ENCODE results near the gene DIAPH2. TPM values are rescaled to one million over a fixed set of nuclear protein-coding genes. Genes with fewer than 3 reads are reported as not detected.
A peak's percentile ranks its signal among the peaks of the same experiment; 100 is the strongest.

DIAPH2 gene
- total and polyA plus RNA-seq, 2 donors (not counting 1 experiment from before 2014, with no cell fraction given) = 16.8 to 18.5 TPM

DNA sequence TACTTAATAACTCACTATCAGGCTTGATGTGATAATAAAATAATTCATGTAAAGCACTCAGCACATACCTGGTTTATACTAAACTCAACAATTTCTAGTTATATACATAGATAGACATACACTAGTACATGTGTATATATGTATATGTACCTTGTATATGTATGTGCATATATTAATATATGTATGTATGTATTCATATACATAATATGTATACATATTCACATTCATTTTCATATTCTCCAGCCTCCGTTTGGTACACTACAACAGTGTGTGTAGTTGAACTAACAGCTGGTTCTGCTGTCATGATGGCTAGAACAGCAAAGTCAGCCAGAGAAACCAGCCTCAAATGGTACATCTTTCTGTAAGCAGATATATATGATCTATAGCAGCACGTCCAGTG lies 869.2 kb downstream of the DIAPH2 start:
- Histone ChIP-seq H3K4me2 (ENCODE audit: extremely low read depth, insufficient read depth, low read length) (no peak overlapping the region), H3K27ac (ENCODE audit: insufficient read depth, low read length) (no peak overlapping the region), H3K36me3 (ENCODE audit: control insufficient read depth, insufficient read depth, low read length) (no peaks in the 10 kb centered on the region), H3K4me3 (replicated peaks in 1 of 4; ENCODE audit: control extremely low read depth in 1 of 4, insufficient read depth in 1 of 4, low read depth in 3 of 4, low read length in 4 of 4) (no peak overlapping the region), H4K20me1 (ENCODE audit: control insufficient read depth, extremely low read depth, insufficient read depth, low read length) (no peaks in the 10 kb centered on the region), H3K27me3 (ENCODE audit: control insufficient read depth, insufficient read depth, low read length) (no peaks in the 10 kb centered on the region), H3K79me2 (ENCODE audit: control insufficient read depth, insufficient read depth, low read length) (no peaks in the 10 kb centered on the region), H3K4me1 (ENCODE audit: control insufficient read depth, extremely low read depth, insufficient read depth, low read length) (no peaks in the 10 kb centered on the region), H3K9me3 (ENCODE audit: control insufficient read depth, insufficient read depth, low read depth, low read length) (no peaks in the 10 kb centered on the region), H3K9ac (ENCODE audit: insufficient read depth, low read length) (no peak overlapping the region), H2AFZ (ENCODE audit: low read length) (no peak overlapping the region)
- TF ChIP-seq, protein P1, sequence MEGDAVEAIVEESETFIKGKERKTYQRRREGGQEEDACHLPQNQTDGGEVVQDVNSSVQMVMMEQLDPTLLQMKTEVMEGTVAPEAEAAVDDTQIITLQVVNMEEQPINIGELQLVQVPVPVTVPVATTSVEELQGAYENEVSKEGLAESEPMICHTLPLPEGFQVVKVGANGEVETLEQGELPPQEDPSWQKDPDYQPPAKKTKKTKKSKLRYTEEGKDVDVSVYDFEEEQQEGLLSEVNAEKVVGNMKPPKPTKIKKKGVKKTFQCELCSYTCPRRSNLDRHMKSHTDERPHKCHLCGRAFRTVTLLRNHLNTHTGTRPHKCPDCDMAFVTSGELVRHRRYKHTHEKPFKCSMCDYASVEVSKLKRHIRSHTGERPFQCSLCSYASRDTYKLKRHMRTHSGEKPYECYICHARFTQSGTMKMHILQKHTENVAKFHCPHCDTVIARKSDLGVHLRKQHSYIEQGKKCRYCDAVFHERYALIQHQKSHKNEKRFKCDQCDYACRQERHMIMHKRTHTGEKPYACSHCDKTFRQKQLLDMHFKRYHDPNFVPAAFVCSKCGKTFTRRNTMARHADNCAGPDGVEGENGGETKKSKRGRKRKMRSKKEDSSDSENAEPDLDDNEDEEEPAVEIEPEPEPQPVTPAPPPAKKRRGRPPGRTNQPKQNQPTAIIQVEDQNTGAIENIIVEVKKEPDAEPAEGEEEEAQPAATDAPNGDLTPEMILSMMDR (conservative IDR thresholded peaks at IDR 0.05 in 1 of 2, IDR thresholded peaks at IDR 0.05 in 1 of 2; ENCODE audit: low read depth in 1 of 2, low read length in 2 of 2) = no peak
- TF ChIP-seq EZH2 (IDR thresholded peaks at IDR 0.05; ENCODE audit: low read length, missing control alignments) = no peak
- DNase-seq (ENCODE audit: low read depth in 2 of 2) = no peak

DNA sequence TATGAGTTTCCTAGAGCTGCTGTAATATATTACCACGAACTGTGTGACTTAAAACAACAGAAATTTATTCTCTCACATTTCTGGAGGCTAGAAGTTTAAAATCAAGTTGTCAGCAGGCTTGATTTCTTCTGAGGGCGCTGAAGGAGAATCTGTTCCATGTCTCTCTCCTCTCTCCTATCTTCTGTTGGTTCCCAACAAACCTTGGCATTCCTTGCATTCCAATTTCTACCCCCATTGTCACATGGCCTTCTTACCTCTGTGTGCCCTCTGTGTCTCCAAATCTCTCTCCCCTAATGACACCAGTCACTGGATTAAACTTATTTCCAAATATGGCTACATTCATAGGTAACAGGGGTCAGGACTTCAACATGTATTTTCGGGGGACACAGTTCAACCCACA lies 871.7 kb downstream of the DIAPH2 start:
- Histone ChIP-seq H2AFZ (ENCODE audit: low read length) (no peak overlapping the region), H3K27ac (ENCODE audit: insufficient read depth, low read length) (no peak overlapping the region), H3K4me2 (ENCODE audit: extremely low read depth, insufficient read depth, low read length) (no peak overlapping the region), H3K27me3 (ENCODE audit: control insufficient read depth, insufficient read depth, low read length) (no peaks in the 10 kb centered on the region), H3K9me3 (ENCODE audit: control insufficient read depth, insufficient read depth, low read depth, low read length) (no peaks in the 10 kb centered on the region), H4K20me1 (ENCODE audit: control insufficient read depth, extremely low read depth, insufficient read depth, low read length) (no peaks in the 10 kb centered on the region), H3K4me1 (ENCODE audit: control insufficient read depth, extremely low read depth, insufficient read depth, low read length) (no peaks in the 10 kb centered on the region), H3K9ac (ENCODE audit: insufficient read depth, low read length) (no peak overlapping the region), H3K4me3 (replicated peaks in 1 of 4; ENCODE audit: control extremely low read depth in 1 of 4, insufficient read depth in 1 of 4, low read depth in 3 of 4, low read length in 4 of 4) (no peak overlapping the region), H3K36me3 (ENCODE audit: control insufficient read depth, insufficient read depth, low read length) (no peaks in the 10 kb centered on the region), H3K79me2 (ENCODE audit: control insufficient read depth, insufficient read depth, low read length) (no peaks in the 10 kb centered on the region)
- no peak for DNase-seq (ENCODE audit: low read depth in 2 of 2)
- TF ChIP-seq, protein P1 (conservative IDR thresholded peaks at IDR 0.05 in 1 of 2, IDR thresholded peaks at IDR 0.05 in 1 of 2; ENCODE audit: low read depth in 1 of 2, low read length in 2 of 2) = no peak
- no peak for TF ChIP-seq EZH2 (IDR thresholded peaks at IDR 0.05; ENCODE audit: low read length, missing control alignments)

DNA sequence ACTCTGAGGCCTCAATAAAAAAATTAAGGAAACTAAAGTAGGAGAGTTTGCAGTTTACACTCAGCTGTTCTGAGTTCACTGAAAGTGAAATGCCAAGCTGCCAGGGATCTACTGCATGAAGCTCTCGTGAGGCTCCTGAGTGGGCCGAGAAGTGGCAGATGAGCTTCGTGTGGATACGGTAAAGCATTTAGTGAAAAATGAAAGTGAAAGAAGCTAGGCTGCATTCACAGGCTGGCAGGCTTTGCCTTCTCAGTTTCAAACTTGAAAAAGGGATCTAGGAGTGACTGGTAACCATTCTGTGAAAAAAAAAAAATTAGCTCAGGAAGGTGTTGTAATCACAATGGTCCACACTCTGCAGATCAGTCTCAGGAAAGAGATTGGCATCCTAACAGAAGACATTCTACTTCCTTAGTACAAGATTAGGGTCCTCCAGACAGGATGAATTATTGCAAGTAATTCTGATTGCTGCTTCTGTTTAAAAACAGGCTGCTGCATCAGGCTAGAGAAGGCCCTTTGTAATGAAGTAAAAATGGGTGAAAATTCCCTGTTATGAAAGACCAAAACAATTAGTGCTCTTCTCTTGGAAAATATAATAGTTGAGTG lies 879.0 kb downstream of the DIAPH2 start:
- H3K79me2 ChIP-seq (ENCODE audit: control insufficient read depth, insufficient read depth, low read length) = no peaks in the 10 kb centered on the region
- no peaks in the 10 kb centered on the region for H3K9me3 ChIP-seq (ENCODE audit: control insufficient read depth, insufficient read depth, low read depth, low read length)
- TF ChIP-seq EZH2 (IDR thresholded peaks at IDR 0.05; ENCODE audit: low read length, missing control alignments) = no peak
- TF ChIP-seq, protein P1 (conservative IDR thresholded peaks at IDR 0.05 in 1 of 2, IDR thresholded peaks at IDR 0.05 in 1 of 2; ENCODE audit: low read depth in 1 of 2, low read length in 2 of 2) = no peak
- H3K36me3 ChIP-seq (ENCODE audit: control insufficient read depth, insufficient read depth, low read length) = no peaks in the 10 kb centered on the region
- H3K27me3 ChIP-seq (ENCODE audit: control insufficient read depth, insufficient read depth, low read length) = no peaks in the 10 kb centered on the region
- no peaks in the 10 kb centered on the region for H3K4me1 ChIP-seq (ENCODE audit: control insufficient read depth, extremely low read depth, insufficient read depth, low read length)
- no peaks in the 10 kb centered on the region for H4K20me1 ChIP-seq (ENCODE audit: control insufficient read depth, extremely low read depth, insufficient read depth, low read length)
- H2AFZ ChIP-seq (ENCODE audit: low read length) = peak overlapping the region; percentile 34
- H3K4me2 ChIP-seq (ENCODE audit: extremely low read depth, insufficient read depth, low read length) = peak overlapping the region; percentile 82
- H3K27ac ChIP-seq (ENCODE audit: insufficient read depth, low read length) = peak overlapping the region; percentile 39
- H3K9ac ChIP-seq (ENCODE audit: insufficient read depth, low read length) = peak overlapping the region; percentile 20
- H3K4me3 ChIP-seq (replicated peaks in 1 of 4; ENCODE audit: control extremely low read depth in 1 of 4, insufficient read depth in 1 of 4, low read depth in 3 of 4, low read length in 4 of 4) = peak overlapping the region; percentile 21 to 43 (median 33)
- DNase-seq (ENCODE audit: low read depth in 2 of 2) = peak; percentile 69 to 77

Measured in fibroblast of lung (primary cell).